HepG2 (cell line): Measurements from ENCODE around the gene MOB4. TPM values are rescaled to one million over a fixed set of nuclear protein-coding genes. Genes with fewer than 3 reads are reported as not detected.

ENCODE experiments used
- AGO1 ChIP-seq: fragments of 200-400 bp; formaldehyde crosslinking; IDR thresholded peaks from 2 replicates; pipeline ENCODE4 v1.6.1; 2017; ENCODE audit warnings: mild to moderate bottlenecking, low read depth, low read length, moderate library complexity; ENCODE audit not compliant: poor library complexity, severe bottlenecking
- AGO2 ChIP-seq: fragments of 200-400 bp; formaldehyde crosslinking; optimal IDR thresholded peaks from 2 replicates; pipeline ENCODE3; 2017; ENCODE audit warnings: mild to moderate bottlenecking, low read depth, low read length, moderate library complexity
- CENPBD1 ChIP-seq: sonication (generic); formaldehyde crosslinking; IDR thresholded peaks from 2 replicates; pipeline ENCODE4 v1.8.0; 2022; ENCODE audit warnings: missing genetic modification reagents, low read depth, mild to moderate bottlenecking, borderline replicate concordance
- CERS6 ChIP-seq: sonication (generic); formaldehyde crosslinking; IDR thresholded peaks from 2 replicates; pipeline ENCODE4 v1.5.0; 2020; ENCODE audit warnings: missing genetic modification reagents
- CREM ChIP-seq, 2 experiments: sonication (generic) in 1 of 2; formaldehyde crosslinking in 1 of 2; IDR thresholded peaks; 2 replicates each; pipeline versions ENCODE4 v1.4.0 to v1.6.1; 2016 to 2020; ENCODE audit warnings: antibody characterized with exemption in 1 of 2, mild to moderate bottlenecking in 1 of 2, missing genetic modification reagents in 1 of 2
- EEA1 ChIP-seq: sonication (generic); formaldehyde crosslinking; IDR thresholded peaks from 2 replicates; pipeline ENCODE4 v1.5.1; 2020; ENCODE audit warnings: mild to moderate bottlenecking, missing genetic modification reagents, borderline replicate concordance
- FOSL2 ChIP-seq: sonication (generic); formaldehyde crosslinking; IDR thresholded peaks from 2 replicates; pipeline ENCODE4 v1.4.0; 2020; ENCODE audit warnings: missing genetic modification reagents
- HNRNPLL ChIP-seq: fragments of 200-400 bp; formaldehyde crosslinking; IDR thresholded peaks from 2 replicates; pipeline ENCODE4 v1.6.1; 2017; ENCODE audit warnings: mild to moderate bottlenecking, low read depth, low read length; ENCODE audit not compliant: poor library complexity, severe bottlenecking
- HOXA3 ChIP-seq: sonication (generic); formaldehyde crosslinking; IDR thresholded peaks from 2 replicates; pipeline ENCODE4 v1.5.0; 2020; ENCODE audit warnings: missing genetic modification reagents
- KLF11 ChIP-seq: IDR thresholded peaks from 2 replicates; pipeline ENCODE4 v1.6.1; 2016; ENCODE audit warnings: missing compliant biosample characterization
- KLF9 ChIP-seq: IDR thresholded peaks from 2 replicates; pipeline ENCODE4 v1.6.1; 2016; ENCODE audit warnings: low read depth
- NFRKB ChIP-seq: fragments of 450-650 bp; IDR thresholded peaks from 2 replicates; pipeline ENCODE4 v1.6.1; 2017
- SETDB1 ChIP-seq: sonication (generic); formaldehyde crosslinking; IDR thresholded peaks from 2 replicates; pipeline ENCODE4 v1.5.1; 2020; ENCODE audit warnings: missing genetic modification reagents, mild to moderate bottlenecking, borderline replicate concordance
- SMC3 ChIP-seq: IDR thresholded peaks from 2 replicates; pipeline ENCODE4 v1.6.1; 2011; ENCODE audit warnings: low read length, improper control_type of control experiment
- TAF15 ChIP-seq: fragments of 200-400 bp; formaldehyde crosslinking; IDR thresholded peaks from one replicate; pipeline ENCODE4 v1.6.1; 2018; ENCODE audit warnings: mild to moderate bottlenecking, low read depth, low read length; ENCODE audit not compliant: poor library complexity, severe bottlenecking
- TCF12 ChIP-seq, 2 experiments: fragments of 450-650 bp in 1 of 2; sonication (generic) in 1 of 2; formaldehyde crosslinking in 1 of 2; IDR thresholded peaks; 2 replicates each; pipeline versions ENCODE4 v1.6.1 to v1.8.0; 2017 to 2022; ENCODE audit warnings: antibody characterized with exemption in 1 of 2, mild to moderate bottlenecking in 1 of 2, missing genetic modification reagents in 1 of 2, moderate library complexity in 1 of 2
- ZBTB43 ChIP-seq: sonication (generic); formaldehyde crosslinking; conservative IDR thresholded peaks from 2 replicates; pipeline ENCODE4 v1.4.0; 2020; ENCODE audit warnings: missing genetic modification reagents
- ZFP62 ChIP-seq: sonication (generic); formaldehyde crosslinking; IDR thresholded peaks from 2 replicates; pipeline ENCODE4 v1.4.0; 2020; ENCODE audit warnings: missing genetic modification reagents
- ZNF17 ChIP-seq: sonication (generic); formaldehyde crosslinking; IDR thresholded peaks from 2 replicates; pipeline ENCODE4 v1.5.0; 2020; ENCODE audit warnings: mild to moderate bottlenecking, missing genetic modification reagents
- ZNF207 ChIP-seq: fragments of 450-650 bp; IDR thresholded peaks from 2 replicates; pipeline ENCODE4 v1.6.1; 2016; ENCODE audit warnings: antibody characterized with exemption, borderline replicate concordance
- ZNF292 ChIP-seq: sonication (generic); formaldehyde crosslinking; IDR thresholded peaks from 2 replicates; pipeline ENCODE4 v1.8.1; 2022; ENCODE audit warnings: mild to moderate bottlenecking, low read depth, missing genetic modification reagents, borderline replicate concordance
- ZNF691 ChIP-seq: sonication (generic); formaldehyde crosslinking; IDR thresholded peaks from 2 replicates; pipeline ENCODE4 v1.4.0; 2020; ENCODE audit warnings: missing genetic modification reagents, low read depth, mild to moderate bottlenecking, borderline replicate concordance
- polyA plus RNA-seq, 8 experiments: library from polyadenylated mRNA; depleted of rRNA in 3 of 8; stranded (reverse) in 7 of 8; unstranded in 1 of 8; fragments of >200 nt; fragmentation: Illumina TruSeq in 4 of 8; extraction: Trizol in 4 of 8; gene quantifications; 2 replicates each; pipeline versions ENCODE4 v1.2.1 to v1.2.3, GENCODE V29; 2011 to 2016; ENCODE audit warnings: low read depth in 4 of 8, missing spikeins in 1 of 8, mixed read lengths in 1 of 8; ENCODE audit not compliant: insufficient read depth in 1 of 8
- total RNA-seq, 5 experiments: library from RNA; depleted of rRNA; stranded (reverse); fragments of >200 nt; fragmentation: Illumina TruSeq; extraction: Trizol; gene quantifications; 2 replicates each; pipeline ENCODE4 v1.2.3, GENCODE V29; 2016; ENCODE audit warnings: low read depth in 1 of 5
- TF ChIP-seq, protein P1 (sequence below): sonication (generic); formaldehyde crosslinking; IDR thresholded peaks from 2 replicates; pipeline ENCODE4 v1.5.0; 2020; ENCODE audit warnings: mild to moderate bottlenecking, missing genetic modification reagents
- TF ChIP-seq, protein P2 (sequence below): sonication (generic); formaldehyde crosslinking; IDR thresholded peaks from 2 replicates; pipeline ENCODE4 v1.5.0; 2020; ENCODE audit warnings: mild to moderate bottlenecking, missing genetic modification reagents

MOB4 gene
- total and polyA plus RNA-seq, 2 of the 13 experiments (the other 11 are each of a cell fraction or from before 2014, with no cell fraction given), result 35.7 to 38.6 TPM

DNA sequence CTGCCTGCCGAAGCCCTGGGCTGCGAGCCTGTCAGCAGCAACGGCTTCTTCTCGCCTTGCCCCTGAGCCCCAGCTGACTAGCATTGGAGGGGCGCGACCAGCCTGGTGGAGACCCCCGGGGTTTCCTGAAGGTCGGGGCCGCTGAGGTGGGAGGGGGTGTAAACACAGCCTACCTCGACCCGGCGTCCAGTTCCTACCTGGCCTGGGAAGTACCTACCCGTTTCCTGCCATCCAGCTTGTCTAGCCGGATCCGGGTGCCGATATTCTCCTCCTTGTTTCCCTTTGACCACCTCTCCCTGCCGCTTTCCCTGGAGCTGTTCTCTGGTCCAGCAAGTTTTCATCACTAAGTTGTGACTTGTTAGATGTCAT, 511 bp downstream of the MOB4 start (continued):
- TF ChIP-seq HNRNPLL, result no peak
- no peak for TF ChIP-seq KLF11 (CRISPR knock-in tag)
- peak; percentile 70 for TF ChIP-seq AGO2
- TF ChIP-seq HOXA3 (CRISPR knock-in tag), result no peak
- TF ChIP-seq CERS6 (CRISPR knock-in tag), result no peak
- no peak for TF ChIP-seq ZNF292 (CRISPR knock-in tag)
- TF ChIP-seq, protein P1, sequence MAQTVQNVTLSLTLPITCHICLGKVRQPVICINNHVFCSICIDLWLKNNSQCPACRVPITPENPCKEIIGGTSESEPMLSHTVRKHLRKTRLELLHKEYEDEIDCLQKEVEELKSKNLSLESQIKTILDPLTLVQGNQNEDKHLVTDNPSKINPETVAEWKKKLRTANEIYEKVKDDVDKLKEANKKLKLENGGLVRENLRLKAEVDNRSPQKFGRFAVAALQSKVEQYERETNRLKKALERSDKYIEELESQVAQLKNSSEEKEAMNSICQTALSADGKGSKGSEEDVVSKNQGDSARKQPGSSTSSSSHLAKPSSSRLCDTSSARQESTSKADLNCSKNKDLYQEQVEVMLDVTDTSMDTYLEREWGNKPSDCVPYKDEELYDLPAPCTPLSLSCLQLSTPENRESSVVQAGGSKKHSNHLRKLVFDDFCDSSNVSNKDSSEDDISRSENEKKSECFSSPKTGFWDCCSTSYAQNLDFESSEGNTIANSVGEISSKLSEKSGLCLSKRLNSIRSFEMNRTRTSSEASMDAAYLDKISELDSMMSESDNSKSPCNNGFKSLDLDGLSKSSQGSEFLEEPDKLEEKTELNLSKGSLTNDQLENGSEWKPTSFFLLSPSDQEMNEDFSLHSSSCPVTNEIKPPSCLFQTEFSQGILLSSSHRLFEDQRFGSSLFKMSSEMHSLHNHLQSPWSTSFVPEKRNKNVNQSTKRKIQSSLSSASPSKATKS (CRISPR knock-in tag), result no peak
- TF ChIP-seq KLF9 (CRISPR knock-in tag), result no peak
- no peak for TF ChIP-seq ZNF207
- no peak for TF ChIP-seq EEA1 (CRISPR knock-in tag)
- no peak for TF ChIP-seq TCF12 (IDR thresholded peaks at IDR 0.05)
- no peak for TF ChIP-seq TCF12 (CRISPR knock-in tag; IDR thresholded peaks at IDR 0.05)
- TF ChIP-seq SETDB1 (CRISPR knock-in tag), result 0 out of 2 replicates have a peak, but pooled peaks have one; percentile 64
- no peak for TF ChIP-seq CENPBD1
- no peak for TF ChIP-seq NFRKB
- no peak for TF ChIP-seq CREM (IDR thresholded peaks at IDR 0.05)
- no peak for TF ChIP-seq CREM (CRISPR knock-in tag; IDR thresholded peaks at IDR 0.05)
- no peak for TF ChIP-seq SMC3
- no peak for TF ChIP-seq TAF15
- 0 out of 2 replicates have a peak, but pooled peaks have one; percentile 1 for TF ChIP-seq ZFP62 (CRISPR knock-in tag)
- TF ChIP-seq ZNF17 (CRISPR knock-in tag), result no peak
- no peak for TF ChIP-seq FOSL2 (CRISPR knock-in tag)
- no peak for TF ChIP-seq ZNF691 (CRISPR knock-in tag)
- TF ChIP-seq AGO1, result peak; percentile 32
- TF ChIP-seq ZBTB43, result no peak
- TF ChIP-seq, protein P2, sequence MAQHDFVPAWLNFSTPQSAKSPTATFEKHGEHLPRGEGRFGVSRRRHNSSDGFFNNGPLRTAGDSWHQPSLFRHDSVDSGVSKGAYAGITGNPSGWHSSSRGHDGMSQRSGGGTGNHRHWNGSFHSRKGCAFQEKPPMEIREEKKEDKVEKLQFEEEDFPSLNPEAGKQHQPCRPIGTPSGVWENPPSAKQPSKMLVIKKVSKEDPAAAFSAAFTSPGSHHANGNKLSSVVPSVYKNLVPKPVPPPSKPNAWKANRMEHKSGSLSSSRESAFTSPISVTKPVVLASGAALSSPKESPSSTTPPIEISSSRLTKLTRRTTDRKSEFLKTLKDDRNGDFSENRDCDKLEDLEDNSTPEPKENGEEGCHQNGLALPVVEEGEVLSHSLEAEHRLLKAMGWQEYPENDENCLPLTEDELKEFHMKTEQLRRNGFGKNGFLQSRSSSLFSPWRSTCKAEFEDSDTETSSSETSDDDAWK, result no peak
